ENCODE results near the gene TMEM63A. TPM values are rescaled to one million over a fixed set of nuclear protein-coding genes. Genes with fewer than 3 reads are reported as not detected.

TMEM63A gene
- total and polyA plus RNA-seq, 2 of the 13 experiments (the other 11 are each of a cell fraction or from before 2014, with no cell fraction given): 23.9 to 53.3 TPM

DNA sequence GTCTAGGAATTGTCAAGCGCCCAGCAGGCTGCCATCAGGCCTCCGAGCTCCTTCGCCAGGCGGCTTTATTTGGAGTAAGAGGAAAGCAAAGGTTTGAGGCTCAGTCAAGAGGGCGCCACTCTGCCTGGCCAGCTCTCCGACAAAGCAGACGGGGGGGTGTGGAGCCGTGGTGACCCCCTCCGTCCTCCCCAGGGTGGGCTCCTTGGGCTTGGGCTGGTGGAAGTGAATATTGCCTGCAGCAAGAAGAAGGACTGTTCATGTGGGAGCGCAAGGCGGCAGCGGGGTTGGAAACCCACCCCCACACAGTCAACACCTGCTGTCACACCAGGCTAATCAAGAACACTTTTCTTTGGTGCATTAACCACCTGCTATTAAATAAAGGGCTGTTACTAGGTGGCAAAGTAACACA is 57.6 kb downstream of the TMEM63A start:
- no peaks in the 10 kb centered on the region for H4K20me1 ChIP-seq (ENCODE audit: insufficient read depth, low read length)
- intact Hi-C loops (cut with micrococcal nuclease; ENCODE audit: unreplicated experiment): loop anchor here (10.0 kb wide), 1 partner anchor 100 kb away; the partner anchor contains the start of gene PYCR2
- H3K4me1 ChIP-seq (ENCODE audit: insufficient read depth, low read length): peaks cover 81% of the 10 kb centered on the region
- BruUV-seq (replicated peaks): no TSS peak
- in situ Hi-C loops (cut with HindIII; ENCODE audit: extremely low pct_ligation_motif_present, low pct_unique_long_range_greater_than_20kb): no loop called here
- H3K27ac ChIP-seq (ENCODE audit: extremely low read length, insufficient read depth, low read length): peak overlapping the region; percentile 66
- H3K27me3 ChIP-seq (ENCODE audit: control insufficient read depth in 1 of 2, insufficient read depth in 2 of 2, low read length in 2 of 2): no peaks in the 10 kb centered on the region
- ATAC-seq: 0 out of 3 replicates have a peak, but pooled peaks have one; percentile 4
- ChIA-PET POLR2A (interaction anchor here (1.4 to 1.6 kb wide), 3 partner anchors 13 to 47 kb away, joined by 4 to 8 read pairs (median 5); partner anchors contain the start of genes EPHX1 and SRP9), CTCF (ENCODE audit: low intra/inter-chr PET ratio, low total read pairs) (no interaction called here)
- no peaks in the 10 kb centered on the region for H3K9me3 ChIP-seq (ENCODE audit: low read length)
- peak overlapping the region in 1 of 3 experiments; percentile 41; a peak in 1 of 6 replicates for H3K4me3 ChIP-seq (replicated peaks in 1 of 3; ENCODE audit: insufficient read depth in 1 of 3, low read depth in 2 of 3, low read length in 3 of 3)
- peaks cover 19% of the 10 kb centered on the region for H3K79me2 ChIP-seq (ENCODE audit: insufficient read depth, low read length)
- H3K9ac ChIP-seq (ENCODE audit: insufficient read depth, low read depth, low read length): peak overlapping the region; percentile 7; the same call in 1 of the 2 replicates
- FAIRE-seq: no peak
- no peak for DNase-seq (ENCODE audit: low spot score)
- peak overlapping the region; percentile 68; the same call in 1 of the 2 replicates for H3K4me2 ChIP-seq (ENCODE audit: low read depth, low read length)
- no peak overlapping the region for H2AFZ ChIP-seq (ENCODE audit: low read length)
- TF ChIP-seq MYC (CRISPR knock-in tag; IDR thresholded peaks at IDR 0.05; ENCODE audit: borderline replicate concordance) (0 out of 2 replicates have a peak, but pooled peaks have one; percentile 0), NFKB2 (CRISPR knock-in tag; IDR thresholded peaks at IDR 0.05; ENCODE audit: borderline replicate concordance) (0 out of 2 replicates have a peak, but pooled peaks have one; percentile 4), ZNF746 (CRISPR knock-in tag; IDR thresholded peaks at IDR 0.05) (no peak), ZFP91 (CRISPR knock-in tag; IDR thresholded peaks at IDR 0.05; ENCODE audit: borderline replicate concordance) (0 out of 2 replicates have a peak, but pooled peaks have one; percentile 17), ZNF781 (CRISPR knock-in tag; IDR thresholded peaks at IDR 0.05; ENCODE audit: borderline replicate concordance, not compliant biosample characterization) (peak; percentile 9), ZNF607 (CRISPR knock-in tag; IDR thresholded peaks at IDR 0.05; ENCODE audit: borderline replicate concordance) (0 out of 2 replicates have a peak, but pooled peaks have one; percentile 13), ZNF335 (CRISPR knock-in tag; IDR thresholded peaks at IDR 0.05) (no peak), FOXO4 (CRISPR knock-in tag; conservative IDR thresholded peaks at IDR 0.05) (0 out of 2 replicates have a peak, but pooled peaks have one; percentile 50), ZNF30 (CRISPR knock-in tag; IDR thresholded peaks at IDR 0.05) (no peak)
- TF ChIP-seq, protein P1, sequence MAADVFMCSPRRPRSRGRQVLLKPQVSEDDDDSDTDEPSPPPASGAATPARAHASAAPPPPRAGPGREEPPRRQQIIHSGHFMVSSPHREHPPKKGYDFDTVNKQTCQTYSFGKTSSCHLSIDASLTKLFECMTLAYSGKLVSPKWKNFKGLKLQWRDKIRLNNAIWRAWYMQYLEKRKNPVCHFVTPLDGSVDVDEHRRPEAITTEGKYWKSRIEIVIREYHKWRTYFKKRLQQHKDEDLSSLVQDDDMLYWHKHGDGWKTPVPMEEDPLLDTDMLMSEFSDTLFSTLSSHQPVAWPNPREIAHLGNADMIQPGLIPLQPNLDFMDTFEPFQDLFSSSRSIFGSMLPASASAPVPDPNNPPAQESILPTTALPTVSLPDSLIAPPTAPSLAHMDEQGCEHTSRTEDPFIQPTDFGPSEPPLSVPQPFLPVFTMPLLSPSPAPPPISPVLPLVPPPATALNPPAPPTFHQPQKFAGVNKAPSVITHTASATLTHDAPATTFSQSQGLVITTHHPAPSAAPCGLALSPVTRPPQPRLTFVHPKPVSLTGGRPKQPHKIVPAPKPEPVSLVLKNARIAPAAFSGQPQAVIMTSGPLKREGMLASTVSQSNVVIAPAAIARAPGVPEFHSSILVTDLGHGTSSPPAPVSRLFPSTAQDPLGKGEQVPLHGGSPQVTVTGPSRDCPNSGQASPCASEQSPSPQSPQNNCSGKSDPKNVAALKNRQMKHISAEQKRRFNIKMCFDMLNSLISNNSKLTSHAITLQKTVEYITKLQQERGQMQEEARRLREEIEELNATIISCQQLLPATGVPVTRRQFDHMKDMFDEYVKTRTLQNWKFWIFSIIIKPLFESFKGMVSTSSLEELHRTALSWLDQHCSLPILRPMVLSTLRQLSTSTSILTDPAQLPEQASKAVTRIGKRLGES (CRISPR knock-in tag; IDR thresholded peaks at IDR 0.05; ENCODE audit: borderline replicate concordance): no peak
- 100% methylated on average over 4 of the region's 12 CpGs for WGBS (ENCODE audit: low lambda C conversion rate)
- peaks cover 4 to 18% of the 10 kb centered on the region in 2 experiments; a peak in 3 of 5 replicates for H3K36me3 ChIP-seq (replicated peaks in 1 of 2; ENCODE audit: control insufficient read depth in 1 of 2, insufficient read depth in 2 of 2, low read length in 2 of 2)

All from HepG2 (cell line).